HG03159 (cell line): Measurements from ENCODE around the gene WNK4.

Experiments
- ATAC-seq: cut with Tn5 transposase; IDR thresholded peaks from one replicate; pipeline ENCODE4 v1.9.1; 2021; ENCODE audit warnings: mild to moderate bottlenecking, moderate library complexity; ENCODE audit not compliant: unreplicated experiment

WNK4 gene

DNA sequence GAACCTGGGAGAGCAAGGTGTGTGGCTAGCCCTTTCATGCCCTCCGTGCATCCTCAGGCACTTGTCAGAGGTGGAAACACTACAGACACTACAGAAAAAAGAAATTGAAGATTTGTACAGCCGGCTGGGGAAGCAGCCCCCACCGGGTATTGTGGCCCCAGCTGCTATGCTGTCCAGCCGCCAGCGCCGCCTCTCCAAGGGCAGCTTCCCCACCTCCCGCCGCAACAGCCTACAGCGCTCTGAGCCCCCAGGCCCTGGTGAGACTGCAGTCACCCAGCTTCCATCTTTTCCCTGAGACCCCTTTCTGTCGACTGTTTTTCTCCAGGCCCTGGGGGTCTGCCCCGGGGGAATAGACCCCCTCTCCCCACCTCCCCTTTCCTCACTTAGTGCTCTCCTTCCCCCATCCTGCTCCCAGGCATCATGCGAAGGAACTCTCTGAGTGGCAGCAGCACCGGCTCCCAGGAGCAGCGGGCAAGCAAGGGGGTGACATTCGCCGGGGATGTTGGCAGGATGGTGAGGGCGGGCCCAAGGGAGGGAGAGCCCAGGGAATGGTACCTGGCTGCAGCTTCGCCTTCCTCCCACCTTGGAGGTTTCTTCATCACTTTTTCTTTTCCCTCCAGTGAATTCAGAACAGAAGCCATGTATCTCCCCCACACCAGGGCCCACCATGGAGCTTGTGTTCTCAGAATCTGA, 15.8 kb downstream of the WNK4 start:
- ATAC-seq, result no peak

DNA sequence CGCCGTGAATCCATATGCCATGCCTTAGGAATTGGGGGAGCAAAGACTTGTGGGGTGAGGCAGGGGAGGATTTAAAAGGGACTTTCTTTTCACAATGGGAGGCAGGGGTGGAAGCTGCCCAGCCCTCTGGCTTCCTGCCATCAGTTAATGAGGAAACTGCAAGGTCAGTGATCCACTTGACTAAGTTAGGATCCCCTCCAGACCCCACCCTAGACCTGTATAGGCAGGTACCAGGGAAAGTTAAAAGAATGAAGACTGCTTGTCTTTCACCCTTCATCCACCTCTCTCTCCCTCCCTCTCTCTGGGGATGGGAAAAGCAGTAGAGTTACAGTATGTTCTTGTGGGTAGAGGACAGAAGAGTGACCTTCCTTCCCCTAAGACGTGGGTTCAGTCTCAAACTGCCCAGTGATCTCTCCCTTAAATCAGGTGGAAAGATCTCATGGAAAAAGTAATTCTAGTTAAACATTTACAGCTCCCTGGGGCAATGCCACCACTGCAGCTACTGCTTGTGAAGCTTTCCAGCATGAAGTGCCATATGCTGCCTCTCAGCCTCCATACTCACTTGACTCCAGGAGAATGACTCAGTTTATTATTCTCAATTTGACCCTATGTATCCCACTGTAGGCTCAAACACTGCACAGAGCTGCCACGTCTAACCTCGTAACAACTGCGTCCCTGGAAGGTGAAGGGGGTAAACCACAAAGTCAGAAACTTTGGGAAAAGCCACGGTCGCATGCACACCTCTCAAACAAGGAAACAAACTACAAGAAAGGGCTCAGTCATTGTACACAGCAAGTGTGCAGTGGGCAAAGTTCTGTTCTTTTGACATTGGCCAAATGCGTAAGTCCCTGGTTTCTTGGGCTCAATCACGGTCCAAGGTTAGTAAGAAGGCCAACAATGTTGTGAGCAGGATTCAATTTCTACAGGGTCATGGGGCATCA, 16.9 kb downstream of the WNK4 start:
- ATAC-seq, result no peak

DNA sequence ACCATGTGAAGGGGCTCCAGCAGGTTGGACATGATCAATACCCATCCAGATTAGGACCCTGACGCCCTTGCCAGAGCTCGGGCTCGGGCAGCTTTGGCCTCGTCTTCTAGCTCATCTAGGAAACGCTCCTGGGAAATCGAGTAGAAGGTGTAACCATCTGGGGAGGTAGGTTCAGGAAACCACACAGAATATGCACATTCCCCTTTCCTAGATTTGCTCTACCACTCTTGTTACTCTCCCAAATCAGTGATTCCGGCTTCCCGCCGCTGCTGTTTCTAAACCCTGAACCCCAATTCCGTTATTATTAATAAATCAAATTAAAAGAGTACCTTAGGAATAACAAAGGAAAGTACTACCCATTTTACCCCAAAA, 17.6 kb downstream of the WNK4 start:
- ATAC-seq, result no peak

DNA sequence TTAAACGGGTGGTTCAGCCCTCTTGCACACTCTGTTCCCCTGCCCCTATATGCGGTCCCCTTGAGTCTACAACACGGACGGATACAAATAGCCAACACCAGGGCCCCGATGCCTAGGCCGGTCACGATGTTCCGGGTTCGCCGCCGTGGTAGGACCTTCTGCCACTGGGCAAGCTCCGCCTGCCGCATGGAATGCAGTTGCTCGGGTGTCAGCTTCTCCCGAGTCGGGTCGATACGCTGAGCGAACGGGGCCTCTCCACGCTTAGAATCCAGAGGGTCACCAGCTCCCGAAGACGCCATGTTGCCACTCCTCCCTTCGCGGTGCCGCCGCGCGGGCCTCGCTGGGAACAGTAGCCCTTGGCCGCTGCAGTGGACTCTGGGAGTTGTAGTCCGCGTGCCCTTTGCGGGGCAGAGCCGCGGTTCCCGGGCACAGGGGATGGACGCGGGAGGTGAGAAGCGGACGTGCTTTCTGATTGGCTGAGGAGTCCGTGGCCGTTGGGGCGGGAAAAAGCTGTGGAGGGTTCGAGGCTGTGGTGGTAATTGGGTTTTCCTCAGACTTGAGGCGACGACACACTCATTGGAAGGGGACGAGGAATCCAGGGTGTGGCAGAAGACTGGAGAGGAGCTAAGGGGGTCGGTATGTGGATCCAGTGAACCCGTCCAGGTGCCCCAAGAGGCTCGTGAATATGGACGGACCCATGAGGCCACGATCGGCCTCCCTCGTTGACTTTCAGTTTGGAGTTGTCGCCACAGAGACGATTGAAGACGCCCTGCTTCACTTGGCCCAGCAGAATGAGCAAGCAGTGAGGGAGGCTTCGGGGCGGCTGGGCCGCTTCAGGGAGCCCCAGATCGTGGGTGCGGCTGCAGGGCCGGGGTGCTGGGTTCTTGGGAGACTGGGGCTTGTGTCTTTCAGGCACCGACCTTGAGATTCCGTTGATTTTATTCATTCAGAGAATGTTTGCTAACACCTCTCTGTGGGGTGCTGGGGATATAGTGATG, 18.3 kb downstream of the WNK4 start, which contains the start of the genes CNTD1 and COA3:
CNTD1 (plus strand) TSS at position 479 of the 998 bp plus-strand sequence; CDS start at position 686, 207 bp downstream.
COA3 (minus strand) TSS at position 322 of the 998 bp plus-strand sequence; CDS start at position 299, 23 bp downstream.
- peak; percentile 70 for ATAC-seq

DNA sequence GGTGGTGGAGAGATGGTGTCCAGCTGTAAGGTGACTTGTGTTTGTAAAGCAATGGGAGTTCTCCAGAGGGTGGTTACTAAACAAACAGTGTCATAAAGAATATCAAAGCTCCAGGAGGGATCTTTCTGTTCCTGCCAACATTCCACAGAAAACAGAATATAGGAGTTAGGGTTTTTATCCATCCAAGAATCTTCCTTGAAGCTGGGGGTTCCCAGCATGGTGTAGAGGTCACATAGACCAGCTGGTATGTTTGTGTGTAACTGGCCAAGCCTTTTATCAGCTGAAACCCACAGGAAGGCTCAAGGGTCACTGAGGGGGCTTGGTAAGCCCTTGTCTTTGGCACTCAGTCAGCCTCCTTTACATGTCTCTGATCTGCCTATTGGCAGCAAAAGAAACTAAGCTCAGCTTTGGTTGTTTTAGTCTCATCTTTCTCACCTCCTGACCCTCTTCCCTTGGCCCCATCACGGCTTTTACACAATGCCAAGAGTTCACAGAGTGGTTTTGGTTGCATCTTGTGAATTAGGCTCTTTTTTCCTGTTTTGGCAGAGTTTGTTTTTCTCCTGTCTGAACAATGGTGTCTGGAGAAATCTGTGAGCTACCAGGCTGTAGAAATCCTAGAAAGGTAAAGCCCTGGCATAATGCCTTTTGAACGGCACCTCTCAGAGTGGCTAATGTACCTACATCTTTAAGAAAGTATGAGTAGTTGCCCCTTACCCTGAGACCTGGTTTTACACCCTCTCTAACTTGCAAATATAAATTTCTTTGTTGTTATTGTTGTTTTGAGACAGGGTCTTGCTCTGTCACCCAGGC, 22.9 kb downstream of the WNK4 start:
- ATAC-seq, result no peak

DNA sequence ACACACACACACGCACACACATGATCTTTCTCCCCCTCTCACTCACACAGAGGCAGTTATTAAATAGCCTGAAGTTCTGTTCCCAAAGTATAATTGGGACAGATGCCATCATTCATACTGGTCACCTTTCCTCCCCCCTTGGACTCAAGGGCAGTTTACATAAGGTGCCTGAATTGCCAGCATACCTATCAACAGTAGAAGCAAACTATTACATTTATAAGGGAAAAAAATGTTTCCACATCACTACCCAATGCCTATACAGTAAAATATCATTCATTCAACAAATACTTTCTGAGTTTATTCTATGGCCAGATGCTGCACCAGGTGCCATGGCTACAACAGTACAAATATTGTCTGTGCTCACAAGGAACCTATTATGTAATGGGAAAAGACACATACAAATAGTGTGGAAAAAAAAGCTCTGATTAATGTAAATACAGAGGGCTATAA, 24.5 kb downstream of the WNK4 start:
- no peak for ATAC-seq

DNA sequence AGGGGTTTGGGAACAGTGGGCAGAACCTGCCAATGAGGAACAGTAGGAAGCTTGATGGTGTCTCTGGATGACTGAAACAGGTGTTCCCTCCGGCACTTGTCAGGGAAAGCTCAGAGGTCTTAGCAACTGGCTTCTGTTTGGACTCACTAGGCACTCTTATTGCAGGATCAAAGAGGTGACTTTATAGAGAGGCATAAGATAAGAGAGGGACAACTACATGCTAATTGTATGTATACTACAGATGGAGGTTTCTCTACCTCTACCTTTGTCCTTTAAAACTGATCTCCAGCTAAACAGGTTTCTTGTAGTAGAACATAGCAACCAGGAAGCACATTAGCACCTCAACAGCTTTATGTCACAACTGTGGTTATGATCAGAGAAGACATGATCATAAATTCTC, 25.8 kb downstream of the WNK4 start:
- no peak for ATAC-seq

DNA sequence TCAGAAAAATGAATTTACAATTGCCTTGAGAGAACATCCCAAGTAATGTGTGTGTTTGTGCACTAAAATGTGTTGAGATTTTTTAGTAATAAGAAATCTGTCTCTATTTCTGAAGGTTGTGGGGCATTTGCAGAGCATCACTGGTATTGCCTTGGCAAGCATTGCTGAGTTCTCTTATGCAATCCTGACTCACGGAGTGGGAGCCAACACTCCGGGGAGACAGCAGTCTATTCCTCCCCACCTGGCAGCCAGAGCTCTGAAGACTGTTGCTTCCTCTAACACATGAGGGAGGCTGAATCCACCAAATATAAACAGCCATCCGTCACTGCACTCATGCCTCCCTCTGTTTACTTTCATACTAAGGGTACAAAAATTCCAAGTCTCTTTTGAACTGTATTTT, 28.8 kb downstream of the WNK4 start:
- ATAC-seq, result no peak

DNA sequence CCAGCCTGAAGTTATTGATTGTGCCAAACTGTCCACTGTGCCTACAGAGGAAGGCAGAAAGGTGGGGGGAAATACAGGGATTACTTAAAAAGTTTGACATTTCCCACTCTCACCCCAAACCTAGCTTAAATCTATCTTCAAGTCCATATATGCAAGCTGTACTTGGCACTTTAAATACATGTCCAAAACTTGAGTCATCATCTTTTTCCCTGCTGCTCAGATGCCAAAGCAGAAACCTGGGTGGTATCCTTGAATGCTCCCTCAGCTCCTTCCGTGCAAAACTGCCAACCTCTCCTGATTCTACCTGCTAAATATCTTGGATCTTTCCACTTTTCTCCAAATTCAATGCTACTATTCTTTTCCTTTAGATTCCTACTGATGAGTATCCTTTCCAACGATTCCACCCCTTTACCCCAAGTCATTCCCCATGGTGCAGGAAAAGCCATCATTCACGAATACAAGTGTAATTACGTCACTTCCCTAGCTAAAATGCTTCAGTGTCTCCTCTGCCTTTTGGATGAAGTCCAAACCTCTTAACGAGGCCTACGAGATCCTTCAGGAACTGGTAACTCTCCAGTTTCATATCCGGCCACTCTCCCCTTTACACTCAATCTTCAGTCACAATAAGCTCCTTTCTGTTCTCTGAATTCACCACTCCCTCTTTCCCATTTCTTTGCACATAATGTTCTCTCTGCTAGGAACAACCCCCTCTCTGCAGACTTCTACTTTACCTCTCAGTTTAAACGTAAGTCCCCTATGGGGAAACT, 34.4 kb downstream of the WNK4 start:
- ATAC-seq, result no peak

DNA sequence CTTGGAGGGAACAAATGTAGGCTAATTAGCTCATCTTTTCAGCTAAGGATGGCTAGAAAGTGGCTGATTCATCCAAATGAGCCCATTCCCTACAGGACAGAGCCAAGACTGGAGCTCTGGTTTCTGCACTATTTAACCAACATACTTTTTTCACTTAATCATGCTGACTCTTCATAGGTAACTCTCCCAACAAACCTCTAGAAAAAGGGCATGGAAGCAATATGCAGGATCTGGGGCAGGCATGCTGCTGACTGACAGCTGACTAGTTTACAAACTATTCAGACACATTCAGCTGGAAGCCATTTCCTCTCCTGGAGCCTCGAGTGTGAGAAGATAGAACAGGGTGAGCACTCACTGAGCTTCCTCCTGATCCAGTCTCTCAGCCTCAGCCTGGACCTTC, 37.5 kb downstream of the WNK4 start:
- no peak for ATAC-seq

DNA sequence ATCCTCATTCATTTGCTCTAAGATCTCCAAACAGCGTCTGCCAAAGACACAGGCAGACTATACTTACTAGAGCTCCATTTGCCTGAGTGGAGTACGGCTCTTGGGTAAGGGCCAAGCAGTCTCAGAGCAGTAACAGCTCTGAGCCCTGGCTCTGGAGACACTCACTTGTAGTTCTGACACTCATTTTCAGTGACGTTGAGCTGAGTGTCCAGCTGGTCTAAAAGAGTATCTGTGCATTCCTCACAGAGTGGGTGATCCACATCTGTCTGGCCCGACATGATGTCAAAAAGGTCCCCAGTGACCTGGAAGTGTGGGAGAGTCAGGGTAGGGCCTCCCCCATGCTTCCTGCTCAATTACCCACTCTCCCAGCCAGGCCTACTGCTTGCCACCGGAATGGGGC, 38.0 kb downstream of the WNK4 start:
- ATAC-seq, result no peak

DNA sequence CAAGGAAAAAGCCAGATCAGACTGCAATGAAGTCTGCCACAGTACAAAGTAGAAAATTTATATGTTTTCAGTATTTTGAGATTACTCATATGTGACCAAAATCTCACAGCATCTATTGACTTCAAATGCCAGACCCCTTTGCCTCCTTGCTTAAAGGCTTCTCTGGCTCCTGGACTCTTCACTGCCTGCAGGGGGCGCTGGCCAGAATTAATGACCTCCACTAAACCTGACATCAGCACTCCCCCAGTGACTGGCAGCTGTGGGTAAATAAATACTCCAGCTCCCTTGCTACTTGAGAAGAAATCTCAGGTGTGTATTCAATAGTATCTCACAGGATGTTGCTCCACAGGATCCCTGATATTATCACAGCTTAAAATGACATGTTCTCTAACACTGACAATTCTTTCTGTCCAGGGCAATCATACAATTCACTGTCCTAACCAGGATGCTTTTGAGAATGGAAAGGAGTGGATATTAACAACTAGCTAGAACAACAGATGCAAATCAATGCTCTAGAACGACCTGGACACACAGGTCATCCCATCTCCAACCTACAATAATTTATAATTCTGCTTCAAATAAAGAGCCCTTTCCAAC, 39.6 kb downstream of the WNK4 start:
- ATAC-seq, result no peak

DNA sequence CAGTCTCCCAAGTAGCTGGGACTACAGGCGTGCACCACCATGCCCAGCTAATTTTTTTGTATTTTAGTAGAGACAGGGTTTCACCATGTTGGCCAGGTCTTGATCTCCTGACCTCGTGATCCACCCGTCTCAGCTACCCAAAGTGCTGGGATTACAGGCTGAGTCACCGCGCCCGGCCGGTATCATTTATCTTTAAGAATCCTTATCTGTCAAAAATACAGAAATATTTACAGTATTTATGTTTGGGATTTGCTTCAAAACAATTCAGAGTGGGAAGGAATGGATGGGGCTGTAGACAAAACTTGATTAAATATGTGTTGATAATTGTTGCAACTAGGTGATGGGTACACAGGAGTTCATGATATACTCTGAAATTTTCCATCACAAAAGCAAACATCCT, 40.8 kb downstream of the WNK4 start:
- no peak for ATAC-seq

DNA sequence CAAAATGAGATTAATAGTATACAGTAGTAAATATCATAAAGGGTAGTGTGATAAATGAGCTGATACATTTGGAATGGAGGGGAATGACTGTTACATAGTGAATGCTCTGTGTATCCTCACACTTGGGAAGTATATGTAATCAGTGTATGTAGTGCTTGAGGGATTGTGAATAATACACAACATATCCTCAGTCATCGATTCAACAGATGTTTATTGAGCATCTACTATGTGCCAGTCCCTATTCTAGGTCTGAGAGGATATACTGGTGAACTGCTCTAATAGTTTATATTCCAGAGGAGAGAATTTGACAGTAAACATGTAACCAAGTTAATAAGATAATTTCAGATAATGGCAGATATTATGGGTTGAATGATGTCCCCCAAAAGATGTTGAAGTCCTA, 47.1 kb downstream of the WNK4 start:
- ATAC-seq, result no peak

DNA sequence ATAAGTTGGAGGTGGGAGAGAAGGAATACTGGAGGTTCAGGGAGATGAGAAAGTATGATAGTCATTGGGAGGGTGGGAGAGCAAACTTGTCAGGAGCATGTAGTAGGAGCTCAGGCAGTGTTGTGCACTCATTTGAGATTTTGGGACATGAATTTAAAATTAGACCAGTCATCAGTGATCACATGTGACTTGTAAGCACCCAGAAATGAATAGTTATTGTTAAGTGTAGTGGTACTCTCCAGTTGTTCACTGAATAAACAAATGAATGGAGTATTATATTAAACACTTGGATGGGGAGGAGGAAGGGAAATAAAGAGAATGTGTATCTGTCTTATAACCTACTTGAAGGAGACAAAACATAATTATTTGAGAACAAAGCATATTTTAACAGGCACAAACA, 50.6 kb downstream of the WNK4 start:
- ATAC-seq, result no peak

DNA sequence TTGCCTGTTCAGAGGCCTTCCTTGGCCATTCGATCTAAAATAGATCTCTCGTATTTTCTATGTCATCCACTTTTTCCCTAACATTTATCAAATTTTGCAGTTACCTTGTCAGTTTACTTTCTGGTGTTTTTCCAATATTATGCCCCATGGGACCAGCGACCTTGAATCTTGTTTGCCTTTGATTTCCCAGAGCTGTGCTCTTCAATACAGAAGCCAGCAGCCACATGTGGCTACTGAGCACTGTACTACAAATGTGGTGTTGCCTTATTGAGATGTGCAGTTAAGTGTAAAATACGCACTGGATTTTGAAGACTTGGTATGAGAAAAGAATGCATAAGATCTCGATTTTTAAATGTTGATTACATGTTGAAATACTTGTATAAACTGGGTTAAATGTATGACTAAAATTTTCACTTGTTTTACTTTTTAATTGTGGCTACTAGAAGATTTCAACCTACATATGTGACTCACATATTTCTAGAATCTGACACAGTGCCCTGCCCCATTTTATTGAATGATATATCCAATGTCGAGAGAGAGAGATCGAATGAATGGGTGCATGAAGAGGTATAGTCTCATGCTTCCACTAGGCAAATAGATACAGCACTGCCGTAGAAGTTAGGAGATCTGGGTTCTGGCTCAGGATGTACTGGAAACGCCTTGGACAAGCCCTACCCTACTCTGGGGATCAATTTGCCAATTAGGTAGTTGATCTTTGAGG, 52.0 kb downstream of the WNK4 start:
- no peak for ATAC-seq

DNA sequence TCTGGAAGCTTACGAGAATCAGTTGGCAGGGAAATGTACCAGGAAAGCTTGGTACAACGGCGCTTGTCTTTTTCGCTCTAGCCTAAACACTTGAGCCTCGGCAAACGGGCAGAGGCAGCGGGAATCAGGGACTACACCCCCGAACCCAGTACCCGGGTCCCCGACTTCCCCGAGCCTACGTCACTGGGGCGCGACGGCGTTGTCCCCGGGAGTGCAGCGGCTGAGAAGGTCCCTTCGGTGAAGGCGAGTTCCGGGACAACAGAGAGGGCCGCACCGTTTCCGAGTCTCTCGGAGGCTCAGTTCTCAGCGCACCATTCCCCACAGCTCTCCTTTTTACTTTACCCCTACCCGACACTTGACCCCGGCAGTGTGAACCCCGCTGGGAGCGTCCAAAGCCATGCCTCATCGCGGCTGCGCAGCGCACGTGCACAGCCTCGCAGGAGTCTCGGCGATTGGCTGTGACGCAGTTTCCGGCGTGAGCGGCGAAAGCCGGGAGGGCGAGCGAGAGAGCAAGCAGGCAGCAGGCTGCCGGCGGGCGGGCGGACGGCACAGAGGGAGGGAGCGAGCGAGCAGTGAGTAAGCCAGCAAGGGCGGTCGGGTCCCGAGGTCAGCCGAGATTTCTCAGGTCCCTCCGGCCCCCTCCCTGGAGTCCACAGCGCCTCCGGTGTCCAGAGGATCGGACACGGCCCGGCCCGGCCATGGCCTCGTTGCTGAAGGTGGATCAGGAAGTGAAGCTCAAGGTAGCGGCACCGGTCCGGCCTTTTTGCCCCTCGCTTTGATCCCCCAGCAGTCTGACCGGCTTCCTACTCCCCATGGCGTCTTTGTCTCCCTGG, 52.7 kb downstream of the WNK4 start, which contains the start of gene PSME3:
PSME3 (plus strand) TSS at position 464 of the 833 bp plus-strand sequence; CDS start at position 699, 235 bp downstream.
- peak; percentile 78 for ATAC-seq
